Fibroblast of mammary gland (primary cell): Measurements from ENCODE around the gene SNX20.
A peak's percentile ranks its signal among the peaks of the same experiment; 100 is the strongest.

Source experiments
- DNase-seq: peaks from one replicate; pipeline ENCODE4 v3.0.0-alpha.2; 2010; ENCODE audit warnings: low read depth
- H3K4me3 ChIP-seq: 2 replicates; pipeline ENCODE4 v1.5.1; 2011; ENCODE audit warnings: low read depth, mild to moderate bottlenecking, low read length, moderate library complexity; ENCODE audit not compliant: control insufficient read depth
- CTCF ChIP-seq: conservative IDR thresholded peaks from 2 replicates; pipeline ENCODE4 v1.5.1; 2011; ENCODE audit warnings: low read depth, low read length, inconsistent platforms; ENCODE audit not compliant: control insufficient read depth, insufficient read depth

The SNX20 gene

GRCh38 chr16:50668368-50669008 is 12.6 kb downstream of the SNX20 start:
- DNase-seq = no peak
- no peak overlapping the region for H3K4me3 ChIP-seq
- TF ChIP-seq CTCF = no peak

GRCh38 chr16:50667497-50668367 is 13.4 kb downstream of the SNX20 start:
- TF ChIP-seq CTCF = no peak
- no peak for DNase-seq
- H3K4me3 ChIP-seq = no peak overlapping the region

GRCh38 chr16:50666658-50667496 is 14.2 kb downstream of the SNX20 start:
- no peak for DNase-seq
- no peak for TF ChIP-seq CTCF
- H3K4me3 ChIP-seq = no peak overlapping the region

- TF ChIP-seq CTCF = peak; percentile 83
- peak; percentile 64 for DNase-seq
- peak overlapping the region; percentile 55 for H3K4me3 ChIP-seq
Measured at GRCh38 chr16:50665128-50665878, 15.8 kb downstream of the SNX20 start.

- DNase-seq = no peak
- TF ChIP-seq CTCF = no peak
- H3K4me3 ChIP-seq = no peak overlapping the region
Measured at GRCh38 chr16:50664270-50664669, 16.8 kb downstream of the SNX20 start.
